Left renal cortex interstitium (tissue), 4 donors: ENCODE data around the gene GJB3. TPM values are rescaled to one million over a fixed set of nuclear protein-coding genes. Genes with fewer than 3 reads are reported as not detected.
"Not testable (repeated sequence)": the region's sequence is repeated elsewhere in the genome, so short reads cannot be mapped to it uniquely, and the experiment has no call there.

Experiments used
- DNase-seq, 4 donors: peaks; one replicate each; pipeline ENCODE4 v3.0.0-alpha.2; 2013; ENCODE audit warnings: low read depth in 4 of 4, low spot score in 2 of 4, missing footprints in 1 of 4
- polyA plus RNA-seq, 4 donors: library from polyadenylated mRNA; unstranded; fragments of 120-200 nt; gene quantifications; one replicate each; pipeline ENCODE4 v1.2.1, GENCODE V29; 2013; ENCODE audit not compliant: insufficient read length in 4 of 4

The GJB3 gene
- under 1 TPM; 0.11 to 0.42 (median 0.16) TPM for polyA plus RNA-seq

DNA sequence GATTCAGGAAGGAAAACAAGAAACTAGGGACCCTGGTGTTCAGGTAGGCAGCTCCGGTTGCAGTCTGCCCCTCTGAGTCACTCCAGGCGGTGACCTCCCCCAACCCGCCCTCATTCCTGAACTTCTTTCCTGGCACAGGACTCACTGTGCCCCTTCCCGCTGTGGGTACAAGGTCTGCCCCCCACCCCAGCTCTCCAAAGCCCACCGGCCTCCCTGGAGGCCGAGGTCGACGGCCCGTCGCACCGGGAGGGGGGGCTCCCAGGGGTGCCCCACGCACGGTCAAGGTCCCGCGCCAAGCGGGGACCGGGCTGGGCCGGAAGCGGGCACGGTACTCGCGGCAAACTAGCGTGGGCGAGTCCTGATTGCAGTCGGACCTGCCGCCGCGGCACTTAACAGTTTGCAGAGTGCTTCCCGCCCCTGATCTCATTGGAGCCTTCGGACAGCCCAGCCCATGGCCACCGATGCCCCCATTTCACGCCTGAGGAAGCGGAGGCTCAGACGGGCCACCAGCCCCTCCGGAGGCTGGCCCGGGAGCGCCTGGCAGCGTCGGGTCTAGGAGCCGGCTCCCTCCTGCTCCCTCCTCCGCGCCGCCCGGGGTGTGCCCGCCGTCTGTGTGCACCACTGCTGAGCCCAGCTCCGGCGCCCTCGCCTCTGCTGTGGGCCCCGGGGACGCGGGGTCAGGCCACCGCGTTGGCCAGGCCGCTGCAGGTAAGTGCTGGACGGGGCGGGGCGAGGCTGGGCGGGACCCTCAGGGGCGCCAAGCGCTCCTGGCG is at the start of gene GJB3:
TSS of gene GJB3 (plus strand) at position 144 of the 773 bp plus-strand sequence. CDS start 3,549 bp downstream, outside the sequence.
- DNase-seq = no peak

DNA sequence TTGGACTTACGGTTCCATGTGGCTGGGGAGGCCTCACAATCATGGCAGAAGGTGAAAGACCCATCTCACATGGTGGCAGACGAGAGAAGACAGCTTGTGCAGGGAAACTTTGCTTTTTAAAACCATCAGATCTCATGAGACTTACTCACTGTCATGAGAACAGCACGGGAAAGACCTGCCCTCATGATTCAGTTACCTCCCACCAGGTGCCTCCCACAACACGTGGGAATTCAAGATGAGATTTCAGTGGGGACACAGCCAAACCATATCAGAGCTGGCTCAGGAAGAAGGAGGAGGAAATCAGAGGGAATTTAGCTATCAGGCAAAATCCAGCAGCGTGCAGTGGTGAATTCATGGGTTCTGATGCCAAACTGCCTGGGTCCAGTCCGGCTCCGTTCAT is 48.2 kb upstream of the GJB3 start:
- not testable (repeated sequence) for DNase-seq

DNA sequence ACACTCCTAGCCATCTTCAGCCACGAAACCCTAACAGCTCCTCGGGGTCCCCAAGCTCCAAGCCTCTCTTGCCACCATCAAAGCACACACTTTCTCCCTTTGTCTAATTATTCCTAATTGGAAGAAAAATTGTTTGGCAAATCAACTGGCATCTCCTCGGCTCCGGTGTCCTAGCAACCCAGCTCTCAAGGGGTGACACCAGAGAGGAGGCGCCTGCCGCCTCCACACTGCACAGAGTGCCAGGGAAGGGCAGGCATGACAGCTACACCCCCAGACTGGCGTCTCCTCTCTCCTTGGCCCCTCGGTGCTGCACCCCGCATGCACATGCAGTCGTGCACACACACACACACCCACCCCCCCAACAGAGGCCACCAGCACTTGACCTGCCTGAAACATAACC is 44.3 kb upstream of the GJB3 start:
- no peak for DNase-seq

DNA sequence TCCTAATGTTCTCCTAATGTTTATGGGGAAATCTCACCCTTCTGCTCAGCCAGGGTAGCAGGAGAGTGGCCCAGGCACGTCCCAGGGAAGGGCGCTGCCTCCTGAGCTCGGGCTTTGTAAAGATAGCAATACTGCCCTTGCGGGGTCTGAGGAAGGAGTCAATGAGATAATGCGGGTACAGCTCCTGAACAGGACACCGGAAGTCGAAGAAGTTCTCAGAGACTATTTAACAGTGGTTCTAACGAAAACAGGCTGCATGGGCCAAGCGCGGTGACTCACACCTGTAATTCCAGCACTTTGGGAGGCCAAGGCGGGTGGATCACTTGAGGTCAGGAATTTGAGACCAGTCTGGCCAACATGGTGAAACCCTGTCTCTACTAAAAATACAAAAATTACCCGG is 43.8 kb upstream of the GJB3 start:
- not testable (repeated sequence) for DNase-seq

DNA sequence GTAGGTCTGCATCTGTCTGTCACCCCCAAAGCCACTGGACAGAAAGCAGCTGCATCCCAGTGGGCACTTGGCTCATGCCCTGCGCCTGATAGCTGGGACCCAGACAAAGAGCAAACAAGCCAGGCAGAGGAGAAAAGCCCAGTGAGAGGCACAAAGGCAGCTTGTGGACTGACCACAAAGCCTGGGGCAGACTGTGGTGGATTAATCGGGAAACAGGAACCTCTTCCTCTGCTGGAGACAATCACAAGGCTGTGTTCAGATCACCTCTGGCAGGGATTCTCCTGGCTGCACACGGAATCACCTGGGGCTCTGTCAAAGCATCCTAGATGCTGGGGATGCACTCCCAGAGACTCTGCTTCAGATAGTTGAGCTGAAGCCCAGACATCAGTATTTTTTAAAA is 41.4 kb upstream of the GJB3 start:
- DNase-seq = no peak

DNA sequence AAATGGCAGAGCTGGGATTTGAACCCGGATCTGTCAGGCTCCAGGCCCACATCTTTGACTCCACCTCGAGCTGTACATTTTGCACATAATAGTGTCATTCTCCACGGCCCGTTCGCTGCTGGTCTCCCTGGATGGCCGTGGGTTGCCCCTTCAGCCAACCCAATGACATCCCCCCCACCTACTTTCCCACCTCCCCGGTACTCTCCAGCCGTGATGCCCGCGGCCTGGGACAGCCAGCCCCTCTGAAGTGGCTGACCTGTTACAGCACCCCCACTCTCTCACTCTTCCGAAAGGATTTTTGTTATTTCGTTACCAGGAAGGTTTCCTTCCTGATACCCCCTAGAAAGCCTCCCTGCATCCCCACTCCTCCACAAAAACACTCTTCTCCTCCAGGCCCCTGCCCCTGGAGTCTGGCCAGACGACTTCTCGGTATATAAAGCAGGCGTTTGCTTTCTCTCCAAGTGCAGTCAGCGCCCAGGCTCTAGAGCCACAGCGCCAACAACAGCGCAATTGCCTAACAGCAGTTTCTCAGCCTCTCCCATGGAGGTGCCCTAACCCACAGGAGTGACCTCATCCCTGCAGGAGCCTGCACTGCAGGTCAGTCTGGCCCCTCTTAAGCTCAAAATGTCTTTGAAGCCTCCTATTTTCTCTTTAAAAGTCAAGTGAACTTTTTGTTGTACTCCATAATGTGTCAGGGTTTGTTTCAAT is 40.7 kb upstream of the GJB3 start:
- peak in 1 of 4 donors; percentile 7 for DNase-seq

DNA sequence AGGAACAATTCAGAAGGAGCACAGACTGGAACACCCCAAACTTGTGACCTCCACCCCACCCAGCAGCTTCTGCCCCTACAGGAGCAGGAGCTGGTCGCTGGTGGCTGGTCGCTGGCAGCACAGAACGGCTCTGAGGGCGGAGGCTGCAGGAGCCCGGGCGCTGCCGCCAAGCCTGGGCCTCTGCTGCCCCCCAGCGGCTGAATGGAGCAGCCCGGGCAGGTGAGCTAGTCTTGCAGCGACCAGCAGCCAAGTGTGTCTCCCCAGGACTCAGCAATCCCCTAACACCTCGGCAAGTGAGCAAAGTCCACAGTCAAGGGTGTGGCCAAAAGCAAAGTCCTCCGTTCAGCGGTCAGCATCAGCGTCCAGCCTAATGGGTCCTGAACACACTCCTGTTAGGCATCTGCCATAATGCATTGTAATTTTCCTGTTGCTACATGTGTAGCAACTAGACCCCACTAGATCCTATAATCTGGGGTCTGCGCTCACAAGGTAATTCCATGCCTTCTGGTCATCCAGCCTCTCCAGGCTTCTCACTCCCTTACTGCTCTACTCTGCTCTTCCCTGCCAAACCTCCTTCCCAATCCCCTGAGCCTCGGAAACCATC is 38.2 kb upstream of the GJB3 start:
- peak; percentile 19 to 54 (median 36) for DNase-seq

DNA sequence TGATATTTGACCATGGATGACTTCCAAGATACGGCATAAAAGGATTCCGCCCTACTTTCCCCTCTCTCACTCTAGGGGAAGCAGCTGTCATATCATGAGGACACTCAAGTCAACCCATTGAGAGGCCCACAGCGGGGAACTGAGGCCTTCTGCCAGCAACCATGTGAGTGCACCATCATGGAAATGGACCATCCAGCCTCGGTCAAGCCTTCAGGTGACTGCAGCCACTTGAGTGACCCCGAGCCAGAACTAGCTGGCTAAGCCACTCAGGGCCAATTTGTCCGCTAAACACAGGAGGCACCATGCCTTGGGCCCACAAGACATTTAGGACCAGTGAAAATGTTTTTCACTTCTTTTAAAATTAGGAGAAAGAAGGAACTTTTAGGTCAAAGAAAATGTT is 37.2 kb upstream of the GJB3 start:
- no peak for DNase-seq

DNA sequence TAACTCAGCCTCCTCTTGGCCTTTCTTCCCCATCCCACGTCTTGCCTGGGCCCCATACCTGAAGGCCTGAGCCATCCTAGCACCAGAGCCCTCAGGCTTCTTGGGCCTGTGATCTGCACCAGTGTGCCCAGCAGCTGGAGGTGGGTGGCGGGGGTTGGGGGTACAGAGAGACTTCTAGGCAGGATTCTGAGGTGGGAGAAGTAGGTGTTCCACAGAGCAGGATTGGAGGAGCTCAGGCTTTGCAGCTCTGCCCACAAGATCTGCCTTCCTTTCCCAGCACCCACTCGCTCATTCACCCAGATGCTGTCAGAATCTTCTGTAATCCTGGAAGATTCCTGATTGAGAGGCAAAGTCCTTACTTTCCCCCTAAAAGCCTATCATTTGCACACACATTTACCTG is 36.2 kb upstream of the GJB3 start:
- DNase-seq = no peak

DNA sequence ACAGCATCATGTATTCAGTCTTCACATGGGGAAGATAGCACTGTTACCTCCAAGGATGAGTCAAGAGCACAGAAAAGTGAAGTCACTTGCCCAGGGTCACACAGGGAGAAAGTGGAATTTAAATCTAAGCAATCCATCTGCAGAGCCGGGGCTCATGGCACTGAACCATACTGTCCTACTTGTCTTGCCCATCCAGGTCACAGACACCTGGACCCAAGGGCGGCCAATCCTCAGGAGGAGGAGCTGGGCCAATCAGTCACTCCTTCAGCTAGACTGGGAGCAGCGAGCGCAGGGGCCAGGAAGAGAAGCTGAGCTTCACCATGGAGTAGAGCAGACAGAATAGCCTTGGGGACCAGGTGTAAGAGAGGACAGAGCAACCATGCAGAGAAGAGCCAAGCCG is 35.3 kb upstream of the GJB3 start:
- no peak for DNase-seq

DNA sequence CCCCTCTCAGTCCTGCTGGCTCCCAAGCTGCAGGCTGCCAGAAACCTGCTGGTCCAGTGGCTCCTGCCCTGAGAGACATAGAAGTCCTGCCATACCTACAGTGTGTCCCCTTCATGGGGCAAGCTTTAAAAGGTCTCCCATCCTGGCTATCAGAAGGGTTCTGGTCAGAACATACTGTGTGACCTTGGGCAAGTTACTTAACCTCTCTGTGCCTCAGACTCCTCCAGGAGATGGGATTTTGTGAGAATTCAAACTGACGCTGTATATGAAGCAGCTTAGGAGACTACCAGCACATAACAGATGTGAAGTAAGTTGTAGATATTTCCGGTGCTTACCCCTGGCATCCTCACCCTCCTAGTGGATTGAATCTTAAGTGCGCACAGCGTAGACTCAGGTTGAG is 34.9 kb upstream of the GJB3 start:
- DNase-seq = no peak

DNA sequence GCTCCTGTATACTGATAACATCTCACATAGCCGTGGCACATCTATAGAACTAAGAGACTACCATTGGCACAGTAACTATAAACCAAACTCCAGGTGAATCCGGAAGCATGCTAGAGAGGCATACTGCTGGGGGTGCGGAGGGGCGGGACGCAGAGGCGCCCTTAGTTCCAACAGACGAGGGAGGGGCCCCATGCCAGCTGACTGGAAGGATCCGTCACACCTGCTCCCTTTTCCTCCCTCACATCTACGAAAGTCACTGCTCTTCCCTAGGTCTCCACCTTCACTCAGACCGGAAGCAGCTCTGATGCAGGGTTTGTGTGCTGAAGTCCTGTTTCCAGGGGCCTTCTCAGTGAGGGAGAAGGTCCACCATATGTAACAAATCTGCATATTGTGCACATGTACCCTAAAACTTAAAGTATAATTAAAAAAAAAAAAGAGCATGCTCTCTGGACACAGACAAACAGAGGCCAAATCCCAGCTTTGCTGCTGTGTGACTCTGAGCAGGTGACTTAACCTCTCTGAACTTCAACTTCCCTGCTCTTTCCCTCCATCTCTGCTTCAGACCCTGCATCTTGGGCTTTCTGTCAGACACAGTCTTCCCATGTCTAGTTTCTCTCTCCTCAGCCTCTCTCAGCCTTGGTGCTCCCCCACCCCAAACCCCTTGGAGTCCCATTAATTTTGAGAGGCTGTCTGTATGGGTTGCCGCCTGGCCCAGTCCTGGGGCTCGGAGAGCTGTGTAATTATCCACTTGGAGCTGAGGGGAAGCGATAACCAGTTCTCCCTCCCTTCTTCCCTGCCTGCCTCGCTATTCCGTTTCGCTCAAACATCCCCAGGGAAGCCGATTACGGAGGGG is 34.0 kb upstream of the GJB3 start:
- DNase-seq = no peak

DNA sequence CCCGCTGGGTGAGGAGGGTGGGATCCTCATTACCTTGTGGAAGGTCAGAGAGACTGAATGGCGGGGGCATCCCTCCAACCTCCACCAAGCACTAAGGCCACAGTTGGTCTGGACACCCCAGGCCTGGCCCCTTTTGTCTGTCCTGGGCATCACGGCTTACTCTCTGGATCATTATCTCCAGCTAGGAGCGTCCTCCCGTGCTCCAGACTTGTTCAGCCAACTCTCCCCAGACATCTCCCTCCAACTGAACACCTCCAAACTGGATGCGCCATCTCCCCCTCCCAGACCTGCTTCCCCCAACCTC is 33.4 kb upstream of the GJB3 start:
- DNase-seq = no peak

DNA sequence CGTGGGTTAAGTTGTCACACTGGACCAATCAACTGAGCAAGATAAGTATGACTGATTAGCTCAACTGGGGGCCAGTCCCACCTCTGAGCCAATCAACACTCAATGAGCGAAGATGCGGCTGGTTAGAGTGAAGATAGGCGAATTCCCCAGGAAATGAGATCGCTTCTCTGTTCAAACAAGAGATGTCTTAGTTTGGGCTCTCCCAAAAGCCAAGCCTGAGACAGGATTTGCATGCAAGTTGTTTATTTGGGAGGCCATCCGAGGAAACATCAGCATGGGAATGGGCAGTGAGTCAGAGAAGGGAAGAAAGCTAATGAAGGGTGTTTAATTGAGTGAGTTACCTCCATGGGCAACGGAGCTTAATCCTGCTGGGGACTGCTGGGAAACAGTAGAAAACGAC is 31.0 kb upstream of the GJB3 start:
- no peak for DNase-seq

DNA sequence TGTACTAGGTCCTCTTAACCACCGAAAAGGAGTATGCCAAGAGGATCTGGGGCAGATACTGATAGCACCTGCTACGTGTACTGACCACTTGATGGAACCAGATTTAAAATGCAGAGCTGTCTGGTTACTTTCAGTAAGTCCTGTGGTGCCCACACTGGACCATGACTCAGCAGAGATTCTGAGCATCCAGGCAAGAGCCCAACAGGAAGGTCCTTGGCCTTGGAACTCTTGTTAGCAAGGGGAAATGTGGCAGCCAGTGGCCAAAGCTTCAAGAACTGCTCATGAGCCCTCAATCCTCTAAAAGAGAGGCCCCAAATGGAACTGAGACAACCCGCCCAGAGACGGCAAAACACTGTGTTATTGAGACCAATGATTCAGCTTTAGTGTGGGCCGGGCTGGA is 30.4 kb upstream of the GJB3 start:
- DNase-seq = no peak

DNA sequence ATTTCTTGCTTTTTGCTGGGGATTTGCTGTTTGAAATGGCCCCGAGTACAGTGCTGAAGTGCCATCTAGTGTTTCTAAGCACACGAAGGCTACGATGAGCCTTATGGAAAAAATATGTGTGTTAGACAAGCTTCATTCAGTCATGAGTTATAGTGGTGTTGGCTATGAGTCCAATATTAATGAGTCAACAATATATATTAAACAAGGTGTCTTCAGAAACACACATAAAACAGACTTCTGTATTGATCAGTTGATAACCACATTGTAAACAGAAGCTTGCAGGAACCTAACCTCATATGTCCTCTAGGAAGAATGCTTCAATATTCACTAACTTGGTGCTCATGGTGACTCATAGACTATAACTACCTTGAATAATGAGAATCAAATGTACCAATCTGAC is 27.9 kb upstream of the GJB3 start:
- DNase-seq = no peak

DNA sequence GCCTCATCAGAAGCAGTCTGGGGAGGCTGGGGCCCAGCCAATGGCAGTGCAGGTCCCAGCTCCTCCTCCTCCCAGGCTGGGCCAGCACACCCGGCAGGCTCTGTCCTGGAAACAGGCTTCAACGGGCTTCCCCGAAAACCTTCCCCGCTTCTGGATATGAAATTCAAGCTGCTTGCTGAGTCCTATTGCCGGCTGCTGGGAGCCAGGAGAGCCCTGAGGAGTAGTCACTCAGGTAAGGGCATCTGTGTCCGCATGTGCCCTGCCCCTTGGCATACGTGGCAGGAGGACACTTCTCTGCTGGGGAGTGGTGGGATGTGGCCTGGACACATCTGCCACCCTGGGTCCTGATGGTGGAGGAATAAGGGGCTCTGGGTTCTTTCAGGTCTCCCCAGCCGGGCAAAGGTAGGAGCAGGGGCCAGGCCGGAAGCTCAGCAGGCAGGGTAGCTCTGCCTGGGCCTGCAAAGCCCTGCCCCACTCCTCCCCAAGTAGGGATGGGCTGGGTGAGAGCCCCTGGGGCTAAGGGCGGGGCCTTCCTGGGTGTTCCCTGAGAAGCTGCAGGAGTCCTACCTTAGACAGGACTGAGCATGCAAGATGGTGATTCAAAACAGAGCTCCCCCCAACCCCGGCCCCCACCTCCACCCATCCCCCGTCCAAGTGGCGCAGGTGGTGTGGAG is 25.9 kb upstream of the GJB3 start, which contains the start of gene GJB5:
TSS of gene GJB5 (plus strand) at position 84 of the 674 bp plus-strand sequence. CDS start 2,284 bp downstream, outside the sequence.
- DNase-seq = no peak

DNA sequence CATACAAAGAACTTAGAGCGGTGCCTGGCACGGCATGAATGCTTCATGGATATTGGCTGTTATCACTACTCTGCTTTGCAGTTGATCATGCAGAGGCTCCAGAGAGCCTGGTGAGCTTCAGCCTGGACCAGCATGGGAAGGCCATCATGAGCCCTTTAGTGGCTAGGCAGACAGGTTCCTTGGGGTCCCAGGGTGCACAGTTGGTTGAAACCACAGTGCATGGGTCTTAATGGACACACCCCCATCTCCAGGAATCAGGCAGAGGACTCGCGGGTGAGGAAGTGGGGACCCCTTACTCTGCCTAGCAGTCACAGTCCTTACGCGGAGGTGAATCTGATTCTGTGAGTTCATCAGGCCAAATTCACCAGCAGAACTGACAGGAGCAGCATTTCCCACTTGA is 25.1 kb upstream of the GJB3 start:
- no peak for DNase-seq

DNA sequence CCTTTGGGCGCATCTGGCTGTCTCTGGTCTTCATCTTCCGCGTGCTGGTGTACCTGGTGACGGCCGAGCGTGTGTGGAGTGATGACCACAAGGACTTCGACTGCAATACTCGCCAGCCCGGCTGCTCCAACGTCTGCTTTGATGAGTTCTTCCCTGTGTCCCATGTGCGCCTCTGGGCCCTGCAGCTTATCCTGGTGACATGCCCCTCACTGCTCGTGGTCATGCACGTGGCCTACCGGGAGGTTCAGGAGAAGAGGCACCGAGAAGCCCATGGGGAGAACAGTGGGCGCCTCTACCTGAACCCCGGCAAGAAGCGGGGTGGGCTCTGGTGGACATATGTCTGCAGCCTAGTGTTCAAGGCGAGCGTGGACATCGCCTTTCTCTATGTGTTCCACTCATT is 23.6 kb upstream of the GJB3 start:
- no peak for DNase-seq

DNA sequence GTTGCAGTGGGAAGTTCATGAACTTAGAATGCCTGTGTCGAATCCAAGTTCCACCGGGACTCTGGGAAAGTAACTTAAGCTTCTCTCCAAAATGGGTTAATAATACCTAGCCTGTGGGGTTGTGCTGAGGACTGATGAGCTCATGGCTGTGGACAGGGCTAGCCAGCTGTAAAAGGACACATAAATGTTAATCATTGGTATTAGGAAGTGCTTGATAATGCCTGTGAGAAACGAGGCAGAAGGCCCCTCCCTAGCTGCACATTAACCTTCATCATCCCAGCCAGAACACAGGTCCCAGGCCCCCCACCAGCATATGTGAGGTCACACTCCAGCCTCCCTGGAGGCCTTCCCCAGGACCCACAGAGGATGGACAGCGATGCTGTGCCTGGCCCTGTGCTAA is 22.3 kb upstream of the GJB3 start:
- no peak for DNase-seq
